HG02798 (cell line): ENCODE results near the gene PPP1R26.
"Not testable (repeated sequence)": the region's sequence is repeated elsewhere in the genome, so short reads cannot be mapped to it uniquely, and the experiment has no call there.

ENCODE experiments used
- ATAC-seq: cut with Tn5 transposase; IDR thresholded peaks from one replicate; pipeline ENCODE4 v1.9.1; 2021; ENCODE audit warnings: mild to moderate bottlenecking; ENCODE audit not compliant: unreplicated experiment, poor library complexity

PPP1R26 gene

GRCh38 chr9:135456436-135457104, 23.0 kb upstream of the PPP1R26 start:
- ATAC-seq: no peak

- not testable (repeated sequence) for ATAC-seq
Measured at GRCh38 chr9:135458478-135458877, 21.1 kb upstream of the PPP1R26 start.

DNA sequence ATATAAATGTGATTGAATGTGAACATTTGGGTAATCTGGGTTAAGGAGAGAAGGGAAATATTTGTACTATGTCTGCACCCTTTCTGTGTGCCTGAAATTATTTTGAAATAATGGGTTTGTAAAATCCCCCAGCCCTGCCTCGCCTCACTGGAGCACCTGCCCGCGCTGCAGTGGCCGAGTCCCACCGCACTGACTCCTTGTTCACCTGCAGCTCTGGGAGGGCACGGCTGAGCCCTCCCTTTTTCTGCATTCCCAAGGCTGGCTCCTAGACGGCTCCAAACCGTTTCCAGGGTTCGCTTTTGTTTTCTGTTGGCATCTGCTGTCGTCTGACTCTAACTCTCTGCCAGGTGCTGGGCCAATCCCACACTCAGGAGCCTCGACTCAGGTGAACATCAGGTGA, 17.6 kb upstream of the PPP1R26 start:
- ATAC-seq: no peak

GRCh38 chr9:135463140-135463539, 16.4 kb upstream of the PPP1R26 start:
- ATAC-seq: no peak

GRCh38 chr9:135464181-135464580, 15.4 kb upstream of the PPP1R26 start:
- no peak for ATAC-seq

DNA sequence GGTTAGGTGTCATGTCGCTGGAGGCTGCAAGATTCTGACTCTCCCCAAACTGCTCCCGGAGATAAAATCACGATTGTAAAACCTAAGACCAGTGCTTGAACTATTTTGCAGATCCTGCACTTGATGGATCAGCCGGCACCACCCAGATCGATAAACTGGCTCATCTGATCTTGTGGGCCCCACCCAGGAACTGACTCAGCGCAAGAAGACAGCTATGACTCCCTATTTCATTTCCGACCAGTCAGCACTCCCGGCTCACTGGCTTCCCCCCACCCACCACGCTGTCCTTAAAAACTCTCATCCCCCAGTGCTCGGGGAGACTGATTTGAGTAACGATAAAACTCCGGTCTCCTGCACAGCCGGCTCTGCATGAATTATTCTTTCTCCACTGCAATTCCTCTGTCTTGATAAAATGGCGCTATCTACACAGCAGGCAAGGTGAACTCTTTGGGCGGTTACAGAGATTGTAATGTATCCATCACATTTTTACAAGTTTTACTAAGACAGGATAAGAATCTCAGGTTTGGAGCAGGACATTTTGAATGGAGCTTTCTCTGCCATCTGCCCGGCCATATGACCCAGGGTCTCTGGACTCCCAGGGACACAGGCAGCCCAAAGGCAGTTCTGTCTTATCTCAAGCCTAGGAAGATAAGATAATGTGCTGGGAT, 10.6 kb upstream of the PPP1R26 start:
- no peak for ATAC-seq

DNA sequence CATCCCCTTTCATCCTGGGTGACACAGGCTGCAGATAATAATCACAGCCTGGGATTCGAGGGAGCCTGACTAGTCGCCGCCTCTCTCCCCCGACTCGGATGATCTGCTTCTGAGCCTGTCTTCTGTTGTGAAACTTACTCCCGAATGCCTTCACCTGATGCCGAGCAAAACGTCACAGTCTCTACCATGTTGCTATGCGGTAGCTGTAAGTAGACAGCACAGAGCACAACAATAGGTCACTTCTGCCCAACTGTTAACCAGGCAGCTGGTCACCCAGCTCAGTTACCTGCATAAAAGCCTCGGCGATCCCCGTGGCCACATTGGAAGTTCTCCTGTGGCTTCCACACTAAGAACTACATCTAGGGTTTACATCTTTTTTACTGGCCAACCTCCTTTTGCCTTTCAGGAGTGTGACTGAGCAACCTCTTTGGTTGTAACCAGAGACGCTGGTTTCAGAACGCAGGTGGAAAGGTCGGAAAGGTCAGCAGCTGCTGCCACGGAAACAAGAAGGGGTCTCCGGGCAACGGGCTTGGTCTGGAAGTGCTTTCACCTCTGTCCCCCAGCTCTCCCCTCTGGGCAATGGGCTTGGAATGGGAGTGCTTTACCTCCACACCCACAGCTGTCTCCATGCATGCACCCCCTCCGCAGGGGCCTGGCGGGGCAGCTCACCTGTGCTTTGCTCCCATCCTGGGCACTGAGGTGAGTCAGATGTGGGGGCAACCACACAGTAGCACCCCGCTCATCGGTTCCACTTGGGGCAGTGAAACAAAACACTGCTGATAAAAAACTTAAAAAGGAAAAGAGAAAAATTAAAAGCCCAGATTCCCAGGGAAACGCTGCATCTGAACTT, 7.6 kb upstream of the PPP1R26 start:
- no peak for ATAC-seq

- ATAC-seq: no peak
Measured at GRCh38 chr9:135473972-135474543, 5.5 kb upstream of the PPP1R26 start.

- no peak for ATAC-seq
Measured at GRCh38 chr9:135474915-135475314, 4.7 kb upstream of the PPP1R26 start.

- ATAC-seq: no peak
Measured at GRCh38 chr9:135476561-135477355, 2.8 kb upstream of the PPP1R26 start.

DNA sequence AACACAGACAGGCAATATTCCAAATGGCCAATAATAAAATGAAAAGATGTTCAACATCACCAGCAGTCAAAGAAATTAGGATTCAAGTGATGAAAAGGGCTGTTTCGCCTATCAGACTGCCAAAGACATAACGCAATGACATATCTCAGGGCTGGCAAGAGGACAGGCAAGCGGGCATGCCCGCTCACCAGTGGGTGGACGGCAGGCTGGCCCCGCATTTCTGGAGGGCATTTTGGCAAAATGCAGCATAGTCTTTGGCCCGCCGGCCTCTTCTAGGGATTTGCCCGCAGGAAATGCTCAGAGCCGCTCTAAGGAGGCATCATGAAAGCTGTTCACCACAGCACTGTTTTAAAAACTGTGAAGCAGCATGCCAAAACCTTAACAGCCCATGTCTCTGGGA, 1.4 kb upstream of the PPP1R26 start:
- no peak for ATAC-seq

DNA sequence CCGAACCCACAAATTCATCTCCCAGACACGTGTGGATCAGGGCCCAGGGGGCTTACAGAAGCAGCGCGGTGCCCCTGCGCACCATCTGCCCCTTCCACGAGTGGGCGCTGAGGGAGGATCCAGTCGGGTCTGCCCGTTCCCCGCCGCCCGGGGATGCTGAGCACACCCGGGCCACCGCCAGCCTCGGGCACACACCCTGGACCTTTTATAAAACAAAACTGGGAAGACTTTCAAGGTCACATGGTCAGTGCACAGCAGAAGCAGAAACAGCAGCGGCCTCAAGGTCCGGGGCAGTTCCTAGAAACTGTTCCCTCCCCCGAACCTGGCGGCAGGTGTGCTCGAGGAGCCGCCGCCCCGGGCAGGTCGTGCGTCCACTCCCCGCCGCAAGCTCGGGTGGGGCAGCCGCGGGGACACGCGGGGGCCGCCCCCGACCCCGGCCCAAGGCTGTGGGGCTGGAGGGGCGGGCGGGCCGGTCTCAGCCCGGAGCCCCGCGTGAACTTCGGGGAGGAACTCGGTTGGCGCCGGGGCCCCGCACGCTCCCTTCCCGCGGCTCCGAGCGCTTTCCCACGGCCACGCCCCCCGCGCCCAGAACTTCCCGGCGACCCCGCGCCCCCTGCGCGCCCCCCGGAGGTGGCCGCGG, 633 bp upstream of the PPP1R26 start:
- no peak for ATAC-seq

DNA sequence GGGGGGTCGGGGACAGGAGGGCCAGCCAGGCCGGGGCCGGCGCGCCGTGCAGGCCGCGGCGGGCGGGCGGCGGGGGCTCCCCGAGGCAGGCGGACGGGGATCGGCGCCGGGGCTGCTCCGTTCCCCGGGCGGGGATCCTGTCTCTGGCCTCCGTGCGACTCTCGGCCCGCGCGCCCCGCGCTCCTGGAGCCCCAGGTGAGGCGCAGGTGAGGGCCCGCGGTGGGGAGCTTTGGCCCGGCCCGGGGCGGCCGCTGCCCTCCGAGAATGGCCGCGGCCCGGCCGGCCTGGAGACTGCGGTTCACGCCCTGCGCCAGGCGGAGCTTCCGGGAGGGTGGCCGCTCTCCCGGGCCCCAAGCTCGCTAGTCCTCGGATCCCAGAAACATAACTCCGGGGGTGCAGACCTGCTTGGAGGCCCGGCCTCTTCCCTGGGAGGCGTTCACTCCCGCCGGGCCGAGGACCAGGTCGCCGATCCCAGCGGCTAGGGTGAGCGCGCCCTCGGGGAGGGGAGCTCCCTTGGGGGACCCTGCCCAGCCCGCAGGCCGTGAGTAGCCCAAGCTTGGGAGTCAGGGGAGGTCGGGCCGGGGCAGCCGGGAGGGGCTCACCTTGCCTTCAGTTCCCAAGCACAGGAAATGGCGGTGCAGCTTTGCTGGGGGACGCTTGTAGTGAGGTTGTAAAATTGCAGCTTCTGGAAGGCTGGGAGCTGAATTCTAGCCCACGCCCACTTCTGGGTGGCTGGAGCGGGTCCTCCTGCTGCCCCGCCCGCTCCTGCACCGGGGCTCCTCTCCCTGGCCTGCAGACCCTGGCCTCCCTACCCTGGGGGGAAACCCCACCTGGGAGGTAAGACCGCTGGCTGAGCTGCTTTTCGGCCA, 723 bp downstream of the PPP1R26 start:
- no peak for ATAC-seq

GRCh38 chr9:135480940-135481310, 1.3 kb downstream of the PPP1R26 start:
- ATAC-seq: no peak

GRCh38 chr9:135482015-135482754, 2.6 kb downstream of the PPP1R26 start:
- ATAC-seq: no peak

DNA sequence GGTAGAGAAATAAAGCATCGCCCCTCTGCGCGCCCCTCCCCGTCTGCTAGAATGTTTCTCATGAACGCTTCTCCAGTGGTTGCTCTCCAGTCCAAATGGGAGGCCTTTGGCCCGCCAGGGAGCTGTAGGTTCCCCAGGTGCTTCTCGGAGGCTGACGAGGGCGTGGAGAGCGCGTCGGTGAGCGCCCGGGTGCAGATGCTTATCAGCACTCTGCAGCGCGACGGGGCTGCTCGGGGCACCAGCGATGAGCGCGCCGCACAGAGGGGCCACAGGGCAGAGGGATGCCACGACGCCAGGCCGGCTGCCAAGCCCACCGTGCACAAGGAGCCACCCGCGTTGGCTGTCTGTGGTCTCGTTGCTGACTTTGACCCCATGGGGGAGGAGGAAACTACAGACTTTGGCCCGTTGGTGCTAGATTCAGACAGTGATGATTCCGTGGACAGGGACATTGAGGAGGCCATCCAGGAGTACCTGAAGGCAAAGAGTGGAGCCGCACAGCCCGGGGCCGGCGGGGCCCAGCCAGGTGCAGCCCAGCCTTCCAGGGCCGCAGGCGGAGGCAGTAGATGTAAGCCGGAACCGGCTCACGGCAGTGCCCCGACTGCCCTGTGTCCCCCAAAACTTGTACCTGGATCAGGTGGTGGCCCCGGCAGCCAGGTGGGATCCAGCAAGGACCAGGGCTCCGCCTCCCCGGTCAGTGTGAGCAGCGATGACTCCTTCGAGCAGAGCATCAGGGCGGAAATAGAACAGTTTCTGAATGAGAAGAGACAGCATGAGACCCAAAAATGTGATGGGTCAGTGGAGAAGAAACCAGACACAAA, 5.1 kb downstream of the PPP1R26 start:
- no peak for ATAC-seq

DNA sequence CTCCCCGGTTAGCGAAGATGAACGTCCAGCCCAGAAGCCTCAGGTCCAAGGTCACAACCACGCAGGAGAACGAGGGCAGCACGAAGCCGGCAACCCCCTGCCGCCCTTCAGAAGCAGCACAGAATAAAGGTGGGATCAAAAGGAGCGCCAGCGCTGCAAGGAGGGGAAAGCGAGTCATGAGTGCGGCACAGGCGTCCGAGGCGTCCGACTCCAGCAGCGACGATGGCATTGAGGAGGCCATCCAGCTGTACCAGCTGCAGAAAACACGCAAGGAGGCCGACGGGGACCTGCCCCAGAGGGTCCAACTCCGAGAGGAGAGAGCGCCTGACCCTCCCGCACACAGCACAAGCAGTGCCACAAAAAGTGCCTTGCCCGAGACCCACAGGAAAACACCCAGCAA, 5.8 kb downstream of the PPP1R26 start:
- ATAC-seq: no peak
